Muscle of arm (tissue), 12 donors: ENCODE results near the gene SLC27A4. TPM values are rescaled to one million over a fixed set of nuclear protein-coding genes. Genes with fewer than 3 reads are reported as not detected.

ENCODE experiments used
- DNase-seq: peaks from one replicate; pipeline ENCODE4 v3.0.0-alpha.2; 2013
- polyA plus RNA-seq, 12 donors: library from polyadenylated mRNA; unstranded; fragments of 120-200 nt; gene quantifications; one replicate each; pipeline ENCODE4 v1.2.1, GENCODE V29; 2013; ENCODE audit not compliant: insufficient read length in 12 of 12

The SLC27A4 gene
- polyA plus RNA-seq, 12 donors = 4.6 to 12.0 (median 9.8) TPM; not detected in 1

DNA sequence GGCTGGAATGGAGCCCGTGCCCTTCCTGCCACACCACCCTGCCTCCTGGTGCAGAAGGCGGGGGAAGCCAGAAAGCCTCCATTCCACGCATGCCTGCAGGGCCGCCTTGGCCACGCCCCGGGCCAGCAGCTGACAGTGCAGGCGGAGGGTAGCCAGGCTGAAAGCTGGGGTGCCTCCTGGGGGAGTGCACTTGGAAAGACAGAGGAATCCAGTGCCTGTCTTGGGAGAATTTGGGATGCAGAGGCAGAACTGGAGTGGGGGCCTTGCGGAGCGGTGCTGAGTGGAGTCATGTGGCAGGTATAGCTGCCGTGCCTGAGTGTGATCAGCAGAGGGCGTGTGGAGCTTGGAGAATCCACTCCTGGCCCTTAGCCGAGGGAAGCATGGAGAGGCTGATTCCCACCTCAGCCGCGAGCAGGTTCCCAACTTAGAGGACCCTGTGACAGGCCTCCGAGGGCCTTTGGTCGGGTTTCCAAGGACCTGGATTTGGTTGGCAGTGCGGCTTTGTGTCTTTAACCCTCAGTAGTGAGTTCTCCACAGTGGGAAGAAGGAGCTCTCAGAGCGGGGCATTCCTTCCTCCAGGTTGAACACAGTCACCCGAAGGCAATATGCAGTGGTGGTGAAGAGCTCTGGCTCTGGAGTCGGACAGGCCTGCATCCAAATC, 21.8 kb downstream of the SLC27A4 start:
- DNase-seq = peak; percentile 90

DNA sequence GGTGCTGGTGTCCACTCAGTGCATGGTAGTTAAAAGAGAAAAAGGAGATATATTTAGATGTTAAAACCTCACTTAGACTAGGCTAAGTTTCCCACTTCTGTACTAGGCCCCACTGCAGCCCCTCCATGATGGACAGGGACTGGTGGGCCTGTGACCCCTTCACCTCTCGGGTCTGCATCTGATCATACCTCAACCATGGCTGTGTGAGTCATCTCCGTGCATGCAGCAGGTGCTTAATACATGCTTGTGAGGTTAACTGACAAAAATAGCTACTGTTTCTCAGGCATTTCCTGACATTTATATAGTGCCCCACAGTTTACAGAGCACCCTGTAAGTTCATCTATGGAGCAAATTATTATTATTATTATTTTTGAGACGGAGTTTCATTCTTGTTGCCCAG, 22.4 kb downstream of the SLC27A4 start:
- DNase-seq = no peak

DNA sequence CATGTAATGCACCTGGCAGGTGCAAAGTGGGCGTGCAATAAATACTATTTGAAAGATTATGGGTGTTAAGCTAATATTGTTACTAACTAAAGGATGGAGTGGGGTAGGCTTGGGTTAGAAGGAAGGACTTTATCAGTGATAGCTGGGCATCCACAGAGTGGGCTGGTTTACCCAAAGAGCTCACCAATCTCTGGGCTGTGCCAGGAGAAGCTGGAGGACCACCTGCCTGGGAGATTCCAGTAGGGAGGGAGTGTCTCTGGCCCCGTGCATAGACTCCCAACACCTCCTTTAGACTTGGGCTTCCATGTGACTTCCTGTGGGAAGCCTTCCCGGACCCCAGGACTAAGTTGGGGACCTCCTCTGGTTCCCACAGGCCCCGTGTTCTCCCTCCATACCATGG, 25.2 kb downstream of the SLC27A4 start:
- DNase-seq = no peak

DNA sequence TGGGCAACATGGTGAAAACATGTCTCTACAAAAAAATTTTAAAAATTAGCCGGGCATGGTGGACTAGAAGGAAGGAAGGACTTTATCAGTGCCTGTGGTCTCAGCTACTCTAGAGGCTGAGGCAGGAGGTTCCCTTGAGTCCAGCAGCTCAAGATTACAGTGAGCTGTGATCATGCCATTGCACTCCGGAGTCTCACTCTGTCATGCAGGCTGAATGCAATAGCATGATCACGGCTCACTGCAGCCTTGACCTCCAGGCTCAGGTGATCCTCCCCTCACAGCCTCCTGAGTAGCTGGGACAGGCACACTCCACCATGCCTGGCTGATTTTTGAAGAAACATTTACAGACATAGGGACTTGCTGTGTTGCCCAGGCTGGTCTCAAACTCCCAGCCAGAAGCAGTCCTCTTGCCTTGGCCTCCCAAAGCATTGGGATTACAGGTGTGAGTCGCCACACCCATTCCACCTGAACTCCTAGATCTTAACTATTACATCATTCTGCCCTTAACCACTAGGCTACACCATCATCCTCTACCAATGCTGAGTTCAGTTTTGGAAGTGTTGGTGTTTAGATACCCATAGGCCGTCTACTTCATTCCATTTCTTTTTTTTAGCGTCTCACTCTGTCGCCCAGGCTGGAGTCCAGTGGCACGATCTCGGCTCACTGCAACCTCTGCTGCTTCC, 28.8 kb downstream of the SLC27A4 start:
- no peak for DNase-seq

DNA sequence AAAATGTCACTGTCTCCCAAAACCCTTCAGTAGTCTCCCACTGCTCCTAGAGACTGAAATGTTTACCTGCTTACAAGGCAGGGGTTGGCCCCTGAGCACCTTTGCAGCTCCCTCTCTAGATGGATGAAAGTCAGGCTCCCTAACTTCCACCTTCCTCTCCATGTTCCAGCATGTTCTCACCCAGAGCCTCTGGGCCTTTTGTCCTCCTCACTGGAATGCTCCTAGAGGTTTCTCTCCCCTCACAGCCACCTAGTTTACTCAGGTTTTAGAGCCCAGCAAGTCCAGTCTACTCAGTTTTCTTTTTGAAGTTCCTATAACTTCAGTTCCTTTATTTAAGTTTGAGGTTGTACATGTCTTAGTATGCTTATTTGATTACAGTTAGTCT, 30.0 kb downstream of the SLC27A4 start:
- no peak for DNase-seq

DNA sequence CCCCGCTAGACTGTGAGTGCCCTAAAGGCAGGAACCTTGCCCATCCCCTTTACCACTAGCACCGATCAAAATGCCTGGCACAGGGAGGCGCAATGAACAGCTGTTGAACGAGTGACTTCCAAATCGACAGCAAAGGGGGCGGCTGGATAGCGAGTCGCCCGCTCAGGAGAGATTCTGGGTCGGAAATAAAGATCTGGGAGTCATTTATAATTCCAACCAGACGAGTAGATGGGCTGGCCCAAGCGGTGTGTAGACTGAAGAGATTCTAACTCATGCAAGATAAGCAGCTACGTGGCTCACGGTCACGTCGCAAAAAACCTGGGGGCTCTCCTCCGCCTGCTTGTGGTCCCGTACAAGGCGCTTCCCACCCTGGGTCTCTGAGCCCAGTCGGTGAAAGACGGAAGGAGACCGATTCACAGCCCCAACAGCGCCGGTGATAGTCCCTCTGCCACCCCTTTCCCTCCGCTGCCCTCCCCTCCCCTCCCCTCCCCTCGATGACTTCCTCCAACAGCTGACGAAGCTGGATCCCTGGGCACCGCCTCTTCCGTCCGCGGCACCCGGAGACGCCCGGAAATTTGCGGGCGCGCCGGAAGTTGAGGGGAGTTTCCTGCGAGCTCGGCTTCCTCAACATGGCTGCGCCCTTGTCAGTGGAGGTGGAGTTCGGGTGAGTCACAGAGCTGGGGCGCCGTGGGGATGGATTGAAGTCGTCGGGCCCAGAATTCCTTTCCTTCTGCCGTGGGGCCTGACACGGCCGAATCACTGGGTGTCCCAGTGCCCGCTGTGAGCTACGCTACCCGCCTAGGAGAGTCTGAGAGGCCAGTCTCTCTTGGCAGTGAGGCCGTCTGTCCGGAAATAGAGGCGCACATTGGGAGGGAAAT, 30.7 kb downstream of the SLC27A4 start, which contains the start of gene URM1:
Gene URM1 (plus strand): TSS at position 623 of the 878 bp plus-strand sequence. CDS start 7 bp downstream, at position 630.
- peak; percentile 99 for DNase-seq

DNA sequence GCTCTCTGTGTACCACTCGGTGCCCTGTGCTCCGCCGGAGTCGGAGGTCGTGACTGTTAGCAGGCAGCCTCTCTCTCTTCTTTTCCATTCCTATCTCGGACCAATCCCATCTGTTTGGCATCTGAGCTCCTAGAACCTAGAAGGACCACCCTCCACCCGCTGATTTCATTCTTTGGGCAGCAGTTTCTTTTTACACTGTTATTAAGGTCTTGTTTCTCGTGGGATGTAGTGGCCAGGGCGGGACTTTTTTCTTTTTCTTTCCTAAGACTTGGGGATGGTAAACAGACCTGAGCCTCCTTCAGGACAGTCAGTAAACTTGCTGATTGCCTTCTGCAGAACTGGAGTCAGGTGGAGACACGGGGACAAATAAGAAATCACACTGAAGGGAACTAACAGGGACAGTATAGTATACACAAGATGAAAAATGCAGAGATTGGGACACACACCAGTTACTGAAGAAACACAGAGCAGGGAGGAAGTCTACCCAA, 31.3 kb downstream of the SLC27A4 start:
- DNase-seq = no peak

DNA sequence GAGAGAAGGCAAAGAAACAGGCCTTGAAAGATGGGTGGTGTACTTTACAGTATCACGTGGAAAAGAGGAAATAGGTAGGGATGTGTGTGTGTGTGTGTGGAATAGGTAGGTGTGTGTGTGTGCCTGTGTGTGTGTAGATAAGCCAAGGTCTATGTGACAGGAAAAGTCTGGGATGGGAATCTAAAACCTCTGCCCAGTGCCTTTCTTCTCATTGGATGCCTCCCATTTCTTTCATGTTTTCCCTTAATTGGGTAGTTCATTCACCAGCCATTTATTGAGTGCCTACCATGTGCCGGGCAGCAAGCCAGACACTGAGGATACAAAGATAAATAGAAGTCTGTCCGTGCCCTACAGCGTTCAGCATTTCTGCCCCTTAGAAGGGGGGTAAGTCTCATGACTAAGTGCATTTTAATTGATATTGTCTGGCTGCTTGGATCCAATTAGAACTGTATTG, 31.9 kb downstream of the SLC27A4 start:
- no peak for DNase-seq

DNA sequence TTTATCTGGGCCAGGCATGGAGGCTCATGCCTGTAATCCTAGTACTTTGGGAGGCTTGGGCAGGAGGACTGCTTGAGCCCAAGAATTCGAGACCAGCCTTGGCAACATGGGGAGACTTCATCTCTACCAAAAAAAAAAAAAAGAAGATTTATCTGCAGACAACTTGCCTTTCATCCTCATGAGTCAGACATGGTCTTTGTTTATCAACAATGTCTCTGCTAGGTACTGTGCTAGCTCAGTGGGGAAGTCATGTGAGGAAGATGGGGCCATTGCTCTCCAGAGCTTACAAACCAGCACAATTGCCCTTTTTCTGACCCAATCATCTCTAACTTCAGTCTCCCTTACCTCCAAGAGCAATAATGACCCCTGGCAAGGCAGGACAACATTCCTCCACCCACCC, 32.5 kb downstream of the SLC27A4 start:
- DNase-seq = no peak

DNA sequence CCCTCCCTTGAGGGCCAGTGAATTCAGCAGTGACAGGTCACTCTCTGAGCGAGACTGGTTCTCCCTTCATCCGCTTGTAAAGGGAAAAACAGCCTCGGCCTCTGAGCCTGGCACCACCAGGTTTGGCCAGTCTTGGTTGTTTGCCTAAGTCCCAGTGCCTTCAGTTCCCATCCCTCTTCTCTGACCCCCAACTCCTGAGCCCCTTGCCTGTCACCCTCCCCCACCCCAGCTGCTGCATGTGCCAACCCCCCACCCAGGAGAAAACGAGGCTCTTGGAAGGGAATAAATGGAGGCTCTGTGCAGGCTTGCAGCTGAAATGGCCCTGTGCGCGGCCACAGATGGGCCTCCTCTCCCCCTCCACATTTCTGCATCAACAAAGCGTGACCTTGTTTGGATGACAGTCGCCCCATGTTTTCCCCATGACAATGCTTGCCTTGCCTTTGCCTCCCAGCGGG, 33.9 kb downstream of the SLC27A4 start:
- DNase-seq = no peak

DNA sequence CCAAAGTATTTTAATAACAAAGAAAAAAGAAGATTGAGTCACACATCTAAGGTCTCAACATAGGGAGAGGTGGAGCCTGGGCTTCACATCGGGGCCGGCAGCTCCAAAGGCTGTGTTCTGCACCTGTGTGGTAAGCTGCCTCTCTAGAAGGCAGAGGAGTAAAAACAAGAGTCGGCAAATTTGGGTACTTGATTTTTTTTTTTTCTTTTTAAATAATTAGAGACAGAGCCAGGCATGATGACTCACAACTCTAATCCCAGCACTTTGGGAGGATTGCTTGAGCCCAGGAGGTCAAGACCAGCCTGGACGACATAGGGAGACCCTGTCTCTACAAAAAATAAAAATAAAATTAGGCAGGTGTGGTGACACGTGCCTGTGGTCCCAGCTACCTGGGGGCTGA, 35.5 kb downstream of the SLC27A4 start:
- no peak for DNase-seq

DNA sequence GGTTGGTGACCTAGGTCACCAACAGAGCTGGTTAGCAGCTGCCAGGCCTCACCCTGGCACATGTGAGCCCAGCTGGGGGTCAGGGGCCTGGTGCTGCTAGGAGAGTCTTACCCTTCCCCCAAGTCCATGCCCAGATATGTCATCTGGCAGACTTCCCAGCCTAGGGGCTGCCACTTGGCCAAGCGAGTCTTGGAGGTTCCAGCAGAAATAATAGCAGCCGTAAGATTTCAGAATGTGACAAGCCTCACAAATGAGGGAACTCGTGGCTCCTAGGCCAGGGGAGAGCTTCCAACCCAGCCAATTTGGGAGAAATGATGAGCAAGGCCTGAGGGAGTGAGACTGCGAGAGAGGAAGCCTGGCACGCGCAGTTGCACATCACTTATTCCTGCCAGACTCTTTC, 41.9 kb downstream of the SLC27A4 start:
- DNase-seq = no peak

DNA sequence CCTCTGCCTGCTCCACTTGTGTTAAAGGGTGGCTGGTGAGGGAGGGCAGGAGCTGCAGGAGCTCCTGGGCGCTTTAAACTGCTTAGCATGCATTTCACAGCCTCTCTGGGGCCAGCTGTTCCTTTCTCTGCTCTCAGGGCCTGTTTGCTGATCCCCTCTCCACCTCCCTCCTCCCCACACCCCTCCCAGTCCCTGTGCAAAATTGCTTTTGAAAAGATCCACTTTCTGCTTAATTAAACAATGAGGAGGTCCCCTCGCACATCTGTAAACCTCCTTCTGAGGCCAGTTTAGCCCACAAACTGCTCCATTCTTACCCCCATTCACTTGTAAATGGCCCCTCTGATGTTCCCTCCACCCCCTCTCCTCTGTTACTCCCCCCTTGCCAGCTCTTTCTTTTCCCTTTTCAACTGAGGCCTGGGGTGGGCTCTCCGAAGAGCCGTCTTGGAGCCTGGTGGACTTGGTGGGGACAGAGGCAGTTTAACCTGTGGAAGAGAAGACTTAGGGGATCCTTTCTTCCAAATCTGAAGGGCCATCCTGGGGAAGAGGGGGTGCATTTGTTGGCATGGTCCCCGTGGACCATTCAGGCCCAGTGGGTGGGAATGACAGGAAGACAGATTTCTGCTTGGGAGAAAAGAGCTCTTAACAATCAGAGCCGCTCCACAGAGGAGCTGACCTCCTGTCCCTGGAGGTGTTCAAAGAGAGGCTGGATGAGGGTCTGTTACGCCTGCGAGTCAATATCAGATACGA, 42.9 kb downstream of the SLC27A4 start:
- no peak for DNase-seq

DNA sequence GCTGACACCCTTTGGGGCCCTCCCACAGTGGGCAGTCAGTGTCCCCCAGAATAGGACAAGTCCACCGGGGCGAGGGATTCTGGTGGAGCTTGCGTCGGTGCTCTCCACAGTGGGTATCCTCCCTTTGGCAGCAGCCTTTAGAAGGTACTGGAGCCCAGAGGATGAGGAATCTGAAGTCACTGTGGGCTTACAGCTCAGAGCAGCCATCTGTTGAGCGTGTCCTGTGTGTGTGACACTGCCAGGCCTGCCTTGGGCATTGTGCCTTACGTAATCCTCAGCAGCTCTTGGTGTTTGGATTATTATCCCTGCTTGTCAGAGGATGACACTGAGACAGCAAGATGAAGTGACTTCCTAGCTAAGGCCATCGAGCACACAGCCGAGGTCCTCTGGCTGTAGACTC, 43.5 kb downstream of the SLC27A4 start:
- DNase-seq = no peak

DNA sequence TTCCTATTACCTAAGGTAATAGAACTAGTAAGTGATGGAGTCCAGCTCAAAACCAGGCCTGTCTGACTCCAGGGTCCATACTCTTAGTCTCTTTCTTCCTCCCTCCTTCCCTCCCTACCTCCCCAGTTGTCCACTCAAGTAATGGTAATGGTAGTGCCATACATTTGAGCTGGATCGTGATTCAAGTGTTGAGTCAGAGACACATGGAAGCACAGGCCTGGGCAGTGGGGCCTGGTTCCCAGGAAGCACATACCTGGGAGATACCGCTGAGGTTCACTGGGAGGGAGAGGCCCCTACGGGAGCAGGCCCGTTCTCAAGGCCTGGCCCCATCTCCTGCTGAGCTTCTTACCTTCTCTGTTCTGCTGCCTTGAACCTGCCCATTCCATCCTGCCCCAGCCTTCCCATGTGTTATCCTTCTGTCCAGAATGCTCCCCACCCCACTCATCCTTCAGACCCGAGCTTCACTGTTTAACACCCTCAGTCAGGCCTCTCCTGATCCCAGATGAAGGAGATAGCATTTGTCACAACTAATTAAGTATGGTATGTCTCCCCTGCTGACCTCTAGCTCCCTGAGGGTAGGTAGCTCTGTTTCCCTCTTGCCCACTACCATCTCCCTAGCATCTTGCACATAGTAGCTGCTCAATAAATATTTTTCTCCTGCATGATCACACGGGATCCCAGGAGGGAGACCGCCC, 44.6 kb downstream of the SLC27A4 start:
- DNase-seq = no peak

DNA sequence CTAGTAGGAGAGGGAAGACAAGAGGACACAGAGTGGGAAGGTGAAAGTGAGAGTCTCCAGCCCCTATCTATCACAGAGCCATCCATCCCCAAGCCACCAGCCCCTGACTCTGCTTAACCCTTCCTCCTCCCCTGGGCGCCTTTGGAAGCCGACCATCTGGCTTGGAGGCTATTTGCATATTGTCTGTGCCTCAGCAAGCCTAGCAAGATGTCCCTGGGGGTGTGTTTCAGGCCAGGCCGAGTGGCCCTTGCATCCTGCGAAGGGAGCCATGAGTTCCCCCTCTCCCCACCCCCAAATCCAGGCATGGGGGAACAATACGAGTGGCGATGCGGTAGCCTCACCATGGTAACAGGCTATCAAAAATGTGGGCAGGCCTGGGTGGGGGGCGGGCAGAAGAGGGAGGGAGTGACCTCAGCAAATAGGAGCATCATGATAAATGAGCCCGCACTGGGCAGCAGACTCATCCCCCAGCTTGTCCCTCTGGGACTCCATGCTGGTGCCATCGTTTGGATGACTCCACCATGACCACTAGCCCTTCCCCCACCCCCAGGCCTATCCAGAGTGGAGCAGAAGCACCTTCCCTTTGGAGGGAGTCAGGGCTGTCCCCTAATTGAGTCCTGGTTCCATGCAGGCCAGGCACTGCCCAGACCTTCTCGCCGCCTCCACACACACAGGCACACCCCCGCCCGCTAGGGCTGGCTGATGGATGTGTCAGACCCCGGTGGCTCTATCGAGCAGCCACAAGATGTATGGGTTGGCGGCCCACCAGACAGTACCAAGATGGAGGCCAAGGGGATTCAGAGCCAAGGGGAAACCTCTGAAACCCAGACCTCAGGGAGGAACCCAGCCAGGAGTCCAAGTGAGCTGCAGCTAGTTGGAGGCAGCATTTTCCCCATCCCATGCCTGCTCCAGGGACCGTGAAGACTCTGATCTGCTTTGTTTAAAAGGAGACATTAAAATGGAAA, 45.5 kb downstream of the SLC27A4 start:
- no peak for DNase-seq

DNA sequence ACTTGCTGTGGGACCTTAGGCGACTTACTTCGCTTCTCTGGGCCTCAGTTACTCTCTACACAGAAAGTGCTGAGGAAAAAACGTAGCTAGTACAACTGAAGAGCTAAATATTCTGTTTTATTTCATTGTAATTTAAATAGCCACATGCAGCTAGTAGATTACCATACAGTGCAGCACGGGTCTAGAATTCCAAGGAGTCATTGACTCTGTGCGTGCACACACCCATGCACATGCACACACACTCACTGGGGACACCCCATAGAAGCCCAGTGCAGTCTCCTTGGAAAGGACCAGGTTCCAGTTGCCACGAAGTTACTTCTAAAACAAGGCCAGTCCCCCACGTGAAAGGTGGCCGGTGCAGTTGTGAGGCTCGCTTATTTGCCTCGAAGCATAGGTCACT, 47.8 kb downstream of the SLC27A4 start:
- no peak for DNase-seq

DNA sequence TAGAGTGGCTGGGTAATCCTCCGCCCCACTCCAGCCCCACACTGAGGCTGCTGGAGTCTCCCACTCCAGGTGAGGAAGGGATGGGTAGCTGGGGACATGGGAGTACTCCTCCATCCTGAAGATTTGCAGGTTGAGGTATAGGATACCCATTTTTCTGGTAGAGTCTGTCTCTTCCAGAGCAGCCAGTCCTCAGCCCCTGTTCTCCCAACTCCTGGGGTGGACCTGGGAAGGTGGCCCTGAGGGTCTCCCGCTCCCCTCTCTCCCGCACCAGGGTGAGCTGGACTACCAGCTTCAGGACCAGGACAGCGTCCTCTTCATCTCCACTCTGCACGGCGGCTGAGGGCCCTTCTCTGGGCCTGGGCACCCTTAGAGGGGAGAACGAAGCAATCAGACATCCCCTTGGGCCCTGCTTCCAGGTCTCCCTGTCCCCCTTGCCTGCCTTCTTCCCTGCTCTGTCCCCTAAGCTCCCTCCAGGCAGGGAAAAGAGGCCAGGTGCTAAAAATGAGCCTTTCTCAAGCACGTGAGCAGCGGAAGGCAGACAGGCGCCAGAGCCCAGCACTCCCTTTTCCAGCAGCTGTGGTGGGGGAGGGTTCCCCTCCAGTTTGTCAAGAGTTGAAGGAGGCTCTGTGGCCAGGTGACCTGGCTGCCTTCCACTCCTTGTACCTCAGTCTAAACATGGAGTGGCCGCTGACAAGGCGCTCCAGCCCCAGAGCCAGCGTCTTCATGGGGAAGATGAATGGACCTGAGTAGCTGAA, 49.2 kb downstream of the SLC27A4 start:
- DNase-seq = no peak
